H1 (cell line): ENCODE measurements around the gene TSPEAR. TPM values are rescaled to one million over a fixed set of nuclear protein-coding genes. Genes with fewer than 3 reads are reported as not detected.

ENCODE experiments used
- CTCF ChIA-PET: fragments of 300-600 bp; sonication (Branson Sonifier 250); formaldehyde crosslinking; loops from one replicate; lab custom pipeline; 2021; ENCODE audit not compliant: partially characterized antibody; lab: Charles Lee
- POLR2A ChIA-PET: fragments of 300-600 bp; sonication (Branson Sonifier 250); formaldehyde crosslinking; loops from one replicate; lab custom pipeline; 2021; ENCODE audit warnings: inconsistent platforms; ENCODE audit not compliant: partially characterized antibody; lab: Charles Lee
- DNase-seq, 2 experiments: peaks; one replicate each; pipeline versions ENCODE4 v3.0.0 to v3.0.0-alpha.2; 2010 to 2022; ENCODE audit warnings: low spot score in 2 of 2, low read depth in 1 of 2, mixed read lengths in 1 of 2
- FAIRE-seq: peaks from 2 replicates; lab custom pipeline; 2011; peaks lifted over from hg19 to GRCh38; lab: Jason Lieb, UNC
- H2AFZ ChIP-seq: 2 replicates; pipeline ENCODE4 v1.8.1; 2012; ENCODE audit warnings: low read length, inconsistent platforms
- H2AK5ac ChIP-seq: 2 replicates; pipeline ENCODE4 v1.6.1; 2013; ENCODE audit warnings: low read depth, low read length
- H2BK120ac ChIP-seq: replicated peaks from 2 replicates; pipeline ENCODE3; 2013; ENCODE audit warnings: low read depth, low read length, inconsistent platforms
- H2BK12ac ChIP-seq: 2 replicates; pipeline ENCODE4 v1.6.1; 2013; ENCODE audit warnings: low read depth, low read length
- H2BK15ac ChIP-seq: 2 replicates; pipeline ENCODE4 v1.6.1; 2013; ENCODE audit warnings: low read length
- H2BK20ac ChIP-seq: 2 replicates; pipeline ENCODE4 v1.6.1; 2013; ENCODE audit warnings: low read length
- H2BK5ac ChIP-seq: 2 replicates; pipeline ENCODE4 v1.6.1; 2013; ENCODE audit warnings: low read depth, low read length
- H3K14ac ChIP-seq: 2 replicates; pipeline ENCODE4 v1.6.1; 2013; ENCODE audit warnings: inconsistent platforms; ENCODE audit not compliant: insufficient read length
- H3K18ac ChIP-seq: 2 replicates; pipeline ENCODE4 v1.6.1; 2013; ENCODE audit warnings: low read length; ENCODE audit errors: extremely low read depth
- H3K23ac ChIP-seq: 2 replicates; pipeline ENCODE4 v1.6.1; 2013; ENCODE audit warnings: inconsistent platforms; ENCODE audit not compliant: insufficient read length
- H3K23me2 ChIP-seq: 2 replicates; pipeline ENCODE4 v1.6.1; 2013; ENCODE audit warnings: low read depth, low read length
- H3K27ac ChIP-seq: 2 replicates; pipeline ENCODE4 v1.6.1; 2011; ENCODE audit warnings: low read depth, low read length, inconsistent platforms
- H3K27me3 ChIP-seq, 4 experiments: replicated peaks in 1 of 4; 1 replicate in 1 of 4; 2 replicates in 3 of 4; pipeline versions ENCODE4 v1.6.1 to v1.8.1; 2011 to 2013; ENCODE audit warnings: low read length in 3 of 4, mild to moderate bottlenecking in 3 of 4, inconsistent platforms in 2 of 4, mixed read lengths in 2 of 4, moderate library complexity in 1 of 4; ENCODE audit not compliant: control insufficient read depth in 3 of 4, insufficient read depth in 3 of 4; ENCODE audit errors: extremely low read depth in 1 of 4
- H3K36me3 ChIP-seq, 4 experiments: 2 replicates each; pipeline versions ENCODE4 v1.6.1 to v1.8.1; 2011 to 2013; ENCODE audit warnings: mild to moderate bottlenecking in 4 of 4, low read length in 3 of 4, moderate library complexity in 2 of 4, control low read depth in 1 of 4, inconsistent platforms in 1 of 4; ENCODE audit not compliant: insufficient read depth in 4 of 4, control insufficient read depth in 2 of 4
- H3K4ac ChIP-seq: replicated peaks from 2 replicates; pipeline ENCODE3; 2013; ENCODE audit warnings: low read length, low read depth, mixed read lengths, inconsistent platforms; ENCODE audit not compliant: insufficient read length
- H3K4me1 ChIP-seq, 4 experiments: replicated peaks in 1 of 4; 1 replicate in 1 of 4; 2 replicates in 3 of 4; pipeline versions ENCODE4 v1.6.1 to v1.8.1; 2011 to 2013; ENCODE audit warnings: low read length in 3 of 4, inconsistent platforms in 2 of 4, mixed read lengths in 1 of 4; ENCODE audit not compliant: insufficient read depth in 4 of 4, control insufficient read depth in 3 of 4
- H3K4me2 ChIP-seq, 2 experiments: 2 replicates each; pipeline versions ENCODE4 v1.6.1 to v1.8.1; 2011 to 2013; ENCODE audit warnings: low read depth in 2 of 2, low read length in 2 of 2, control low read depth in 1 of 2, inconsistent platforms in 1 of 2, mild to moderate bottlenecking in 1 of 2; ENCODE audit not compliant: insufficient read depth in 1 of 2
- H3K4me3 ChIP-seq, 4 experiments: fragments of 200-600, 300-600 bp in 1 of 4; sonication (generic), shearing (Covaris generic), sonication (Bioruptor Twin) in 1 of 4; 2 replicates each; pipeline versions ENCODE4 v1.5.1 to v1.8.1; 2011 to 2016; ENCODE audit warnings: low read length in 4 of 4, low read depth in 3 of 4, control low read depth in 2 of 4, inconsistent platforms in 2 of 4, mild to moderate bottlenecking in 2 of 4, mixed read lengths in 1 of 4, moderate library complexity in 1 of 4; ENCODE audit not compliant: insufficient read depth in 2 of 4; ENCODE audit errors: extremely low read depth in 1 of 4
- H3K56ac ChIP-seq: replicated peaks from 2 replicates; pipeline ENCODE3; 2013; ENCODE audit warnings: low read depth, mild to moderate bottlenecking, mixed read lengths, low read length, inconsistent platforms; ENCODE audit not compliant: insufficient read length
- H3K79me1 ChIP-seq: 2 replicates; pipeline ENCODE4 v1.6.1; 2013; ENCODE audit warnings: low read depth, low read length, control low read depth
- H3K79me2 ChIP-seq, 2 experiments: 2 replicates each; pipeline versions ENCODE4 v1.6.1 to v1.8.1; 2012 to 2013; ENCODE audit warnings: low read length in 2 of 2, mild to moderate bottlenecking in 2 of 2, inconsistent platforms in 1 of 2; ENCODE audit not compliant: insufficient read depth in 2 of 2, control insufficient read depth in 1 of 2
- H3K9ac ChIP-seq, 4 experiments: replicated peaks in 1 of 4; 1 replicate in 1 of 4; 2 replicates in 3 of 4; pipeline versions ENCODE4 v1.6.1 to v1.8.1; 2011 to 2013; ENCODE audit warnings: low read depth in 3 of 4, low read length in 3 of 4, control low read depth in 2 of 4, mild to moderate bottlenecking in 2 of 4, moderate library complexity in 2 of 4, inconsistent platforms in 1 of 4; ENCODE audit errors: extremely low read depth in 1 of 4
- H3K9me3 ChIP-seq, 2 experiments: 2 replicates each; pipeline versions ENCODE4 v1.6.1 to v1.8.1; 2012 to 2013; ENCODE audit warnings: mild to moderate bottlenecking in 2 of 2, moderate library complexity in 2 of 2, control low read depth in 1 of 2, inconsistent platforms in 1 of 2, low read depth in 1 of 2, low read length in 1 of 2, mixed read lengths in 1 of 2; ENCODE audit not compliant: insufficient read depth in 2 of 2
- H4K20me1 ChIP-seq, 2 experiments: replicated peaks in 1 of 2; 2 replicates each; pipeline versions ENCODE3 to v1.8.1; 2011 to 2013; ENCODE audit warnings: inconsistent platforms in 2 of 2, low read length in 2 of 2, mild to moderate bottlenecking in 1 of 2; ENCODE audit not compliant: insufficient read depth in 2 of 2, control insufficient read depth in 1 of 2
- H4K5ac ChIP-seq: 2 replicates; pipeline ENCODE4 v1.6.1; 2013; ENCODE audit warnings: low read length, low read depth, mixed read lengths, inconsistent platforms; ENCODE audit not compliant: insufficient read length
- H4K8ac ChIP-seq: 2 replicates; pipeline ENCODE4 v1.8.0; 2013; ENCODE audit warnings: mild to moderate bottlenecking, moderate library complexity, low read length, inconsistent platforms; ENCODE audit not compliant: insufficient read depth; ENCODE audit errors: extremely low read depth
- H4K91ac ChIP-seq: replicated peaks from 2 replicates; pipeline ENCODE3; 2013; ENCODE audit warnings: low read length, mixed read lengths, inconsistent platforms; ENCODE audit not compliant: insufficient read length
- CHD1 ChIP-seq: IDR thresholded peaks from 2 replicates; pipeline ENCODE4 v1.6.1; 2012; ENCODE audit warnings: low read depth, low read length, improper control_type of control experiment
- CTBP2 ChIP-seq: IDR thresholded peaks from 2 replicates; pipeline ENCODE4 v1.7.0; 2011; ENCODE audit warnings: borderline replicate concordance, mild to moderate bottlenecking, moderate library complexity, mixed read lengths, low read length; ENCODE audit not compliant: insufficient read depth, insufficient read length
- GABPA ChIP-seq: IDR thresholded peaks from 2 replicates; pipeline ENCODE4 v1.6.1; 2011; ENCODE audit warnings: mild to moderate bottlenecking, low read length, moderate library complexity, borderline replicate concordance; ENCODE audit not compliant: insufficient read depth
- JUND ChIP-seq: IDR thresholded peaks from 2 replicates; pipeline ENCODE4 v1.6.1; 2011; ENCODE audit warnings: mild to moderate bottlenecking, improper control_type of control experiment, low read length
- KDM4A ChIP-seq: IDR thresholded peaks from one replicate; pipeline ENCODE4 v1.7.1; 2012; ENCODE audit warnings: low read depth, mild to moderate bottlenecking, moderate library complexity, low read length, inconsistent platforms; ENCODE audit not compliant: severe bottlenecking
- YY1 ChIP-seq: IDR thresholded peaks from 2 replicates; pipeline ENCODE4 v1.6.1; 2011; ENCODE audit warnings: low read depth, mild to moderate bottlenecking, low read length
- WGBS, 2 experiments: shearing (Covaris generic) in 1 of 2; methylation state at CpG; one replicate each; pipeline versions ENCODE4 v1.1.6 to v1.1.7; 2013 to 2015; ENCODE audit warnings: low lambda C conversion rate in 2 of 2, mixed read lengths in 2 of 2, inconsistent platforms in 1 of 2, low coverage in 1 of 2, missing lambda C conversion rate in 1 of 2; ENCODE audit not compliant: insufficient replicate concordance in 2 of 2, insufficient coverage in 1 of 2, insufficient read length in 1 of 2; ENCODE audit errors: extremely low coverage in 1 of 2, missing lambda C conversion rate in 1 of 2; 5-methylcytosine and 5-hydroxymethylcytosine counted together
- polyA plus RNA-seq, 7 experiments: library from polyadenylated mRNA; depleted of rRNA in 3 of 7; stranded (reverse) in 5 of 7; unstranded in 2 of 7; fragments of >200 nt in 5 of 7; fragments of 200-250 nt in 2 of 7; gene quantifications; 1 replicate in 5 of 7; 2 replicates in 1 of 7; 4 replicates in 1 of 7; pipeline versions ENCODE4 v1.2.1 to v1.2.3, GENCODE V29; 2011 to 2013; ENCODE audit warnings: missing spikeins in 2 of 7, mixed read lengths in 2 of 7
- total RNA-seq: library from RNA; stranded (reverse); fragmentation: NEBNext Ultra II Directional; extraction: Animal tissue kit (Norgen Biotek cat#: 25700); gene quantifications from 2 replicates; pipeline ENCODE4 v1.2.1, GENCODE V29; 2021
- TF ChIP-seq, protein P1 (sequence below): IDR thresholded peaks from 2 replicates; pipeline ENCODE4 v1.6.1; 2012; ENCODE audit warnings: inconsistent platforms
- TF ChIP-seq, protein P2 (sequence below): IDR thresholded peaks from 2 replicates; pipeline ENCODE4 v1.6.1; 2012; ENCODE audit warnings: low read length, inconsistent platforms

Gene TSPEAR
- total and polyA plus RNA-seq, 2 of the 8 experiments (the other 6 are each of a cell fraction or from before 2014, with no cell fraction given) = 0.58 to 0.89 TPM

DNA sequence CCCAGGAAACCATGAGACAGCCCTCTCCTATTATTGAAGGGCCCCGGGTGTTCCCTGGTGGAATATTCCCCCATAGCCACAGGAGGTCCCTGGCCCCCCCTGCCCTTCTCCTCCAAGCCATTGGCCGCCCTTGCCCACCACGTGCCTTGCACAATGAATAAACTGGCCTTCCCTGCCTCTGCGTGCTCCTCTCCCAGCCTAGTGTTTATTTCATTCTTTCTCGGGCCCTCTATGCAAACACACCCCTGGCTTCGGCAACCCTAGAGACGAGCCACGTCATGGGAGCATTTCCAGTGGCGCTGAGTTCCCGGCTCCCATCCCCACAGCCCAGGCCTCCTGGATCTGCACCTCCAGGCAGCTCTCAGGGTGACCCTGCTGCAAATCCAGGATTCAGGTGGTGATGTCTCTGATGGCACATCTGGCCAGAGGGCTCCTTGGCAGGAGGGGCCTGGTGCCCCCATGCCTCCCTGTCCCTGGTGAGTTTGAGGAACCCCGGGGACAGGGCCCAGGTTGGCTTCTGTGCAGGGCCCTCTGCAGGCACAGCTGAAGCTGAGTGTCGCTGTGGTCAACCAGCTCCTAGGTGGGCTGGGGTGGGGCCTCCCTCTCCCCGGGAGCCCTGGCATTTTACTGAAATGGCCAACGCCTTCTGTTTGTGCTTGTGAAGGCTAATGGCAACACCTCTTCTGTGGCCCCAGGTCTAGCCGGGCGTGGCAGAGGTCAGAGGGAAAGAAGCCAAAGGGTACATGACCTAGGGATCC, 8.2 kb downstream of the TSPEAR start:
- Histone ChIP-seq H4K8ac (no peak overlapping the region; the same call in 1 of the 2 replicates), H4K5ac (peak overlapping the region; percentile 18), H3K4me3 (no peak overlapping the region), H3K79me1 (peaks cover 3% of the 10 kb centered on the region; the same call in 1 of the 2 replicates), H3K27me3 (peaks cover 0 to 18% (median 13%) of the 10 kb centered on the region in 4 experiments; a peak in 5 of 7 replicates), H2BK15ac (peak overlapping the region; percentile 99; the same call in 1 of the 2 replicates), H2BK120ac (peak overlapping the region; percentile 47), H3K4ac (peak overlapping the region; percentile 95), H2BK5ac (peak overlapping the region; percentile 90; the same call in 1 of the 2 replicates), H2AK5ac (peak overlapping the region; percentile 96), H3K56ac (peak overlapping the region; percentile 79), H3K79me2 (no peaks in the 10 kb centered on the region), H3K14ac (no peak overlapping the region), H3K4me1 (peaks cover 3 to 53% (median 44%) of the 10 kb centered on the region in 4 experiments), H2BK12ac (peak overlapping the region; percentile 95), H2BK20ac (peak overlapping the region; percentile 98), H3K4me2 (peak overlapping the region; percentile 58 to 77; a peak in 3 of 4 replicates), H3K23me2 (peaks cover 19% of the 10 kb centered on the region), H2AFZ (no peak overlapping the region), H4K20me1 (peaks cover 0 to 4% of the 10 kb centered on the region in 2 experiments), H3K9ac (no peak overlapping the region; a peak in 1 of 7 replicates), H4K91ac (peak overlapping the region; percentile 99), H3K18ac (peak overlapping the region; percentile 90), H3K23ac (no peak overlapping the region), H3K27ac (0 out of 2 replicates have a peak overlapping the region, but pooled peaks have one; percentile 14), H3K36me3 (no peaks in the 10 kb centered on the region), H3K9me3 (no peaks in the 10 kb centered on the region)
- no peak for DNase-seq
- CTCF ChIA-PET = interaction anchor here (0.8 to 3.6 kb wide), 7 partner anchors 10 to 213 kb away, joined by 3 to 14 read pairs (median 4); no protein-coding TSS in a partner anchor
- POLR2A ChIA-PET = interaction anchor here (1.1 to 2.8 kb wide), 5 partner anchors 16 to 98 kb away, joined by 3 to 7 read pairs (median 4); partner anchors contain the start of gene UBE2G2
- WGBS, 2 experiments = 70% methylated on average over 16 of the region's 16 CpGs; no CpG with 5 or more reads in 1 of the 2 experiments
- no peak for FAIRE-seq
- TF ChIP-seq CHD1 (no peak), GABPA (no peak), KDM4A (no peak), CTBP2 (no peak), YY1 (no peak), JUND (no peak)
- TF ChIP-seq, protein P1, sequence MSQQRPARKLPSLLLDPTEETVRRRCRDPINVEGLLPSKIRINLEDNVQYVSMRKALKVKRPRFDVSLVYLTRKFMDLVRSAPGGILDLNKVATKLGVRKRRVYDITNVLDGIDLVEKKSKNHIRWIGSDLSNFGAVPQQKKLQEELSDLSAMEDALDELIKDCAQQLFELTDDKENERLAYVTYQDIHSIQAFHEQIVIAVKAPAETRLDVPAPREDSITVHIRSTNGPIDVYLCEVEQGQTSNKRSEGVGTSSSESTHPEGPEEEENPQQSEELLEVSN = 0 out of 2 replicates have a peak, but pooled peaks have one; percentile 28
- TF ChIP-seq, protein P2, sequence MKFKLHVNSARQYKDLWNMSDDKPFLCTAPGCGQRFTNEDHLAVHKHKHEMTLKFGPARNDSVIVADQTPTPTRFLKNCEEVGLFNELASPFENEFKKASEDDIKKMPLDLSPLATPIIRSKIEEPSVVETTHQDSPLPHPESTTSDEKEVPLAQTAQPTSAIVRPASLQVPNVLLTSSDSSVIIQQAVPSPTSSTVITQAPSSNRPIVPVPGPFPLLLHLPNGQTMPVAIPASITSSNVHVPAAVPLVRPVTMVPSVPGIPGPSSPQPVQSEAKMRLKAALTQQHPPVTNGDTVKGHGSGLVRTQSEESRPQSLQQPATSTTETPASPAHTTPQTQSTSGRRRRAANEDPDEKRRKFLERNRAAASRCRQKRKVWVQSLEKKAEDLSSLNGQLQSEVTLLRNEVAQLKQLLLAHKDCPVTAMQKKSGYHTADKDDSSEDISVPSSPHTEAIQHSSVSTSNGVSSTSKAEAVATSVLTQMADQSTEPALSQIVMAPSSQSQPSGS = no peak
